Lower lobe of right lung (tissue), 2 donors: ENCODE measurements around the gene SHTN1. TPM values are rescaled to one million over a fixed set of nuclear protein-coding genes. Genes with fewer than 3 reads are reported as not detected.

Experiments used
- ATAC-seq, 2 donors: fragments of 200-7000 bp; cut with Tn5 transposase; one replicate each; pipeline ENCODE4 v1.9.1; 2020 to 2022; ENCODE audit warnings: mild to moderate bottlenecking in 2 of 2, moderate library complexity in 2 of 2
- DNase-seq: peaks from one replicate; pipeline ENCODE4 v3.0.0-alpha.2; 2020
- H3K27ac ChIP-seq: fragments of 200-600 bp; one replicate; pipeline ENCODE4 v1.8.0; 2022
- H3K27me3 ChIP-seq: fragments of 200-600 bp; one replicate; pipeline ENCODE4 v1.8.0; 2022; ENCODE audit warnings: low read depth
- H3K36me3 ChIP-seq: fragments of 200-600 bp; one replicate; pipeline ENCODE4 v1.8.0; 2022; ENCODE audit warnings: mild to moderate bottlenecking
- H3K4me1 ChIP-seq: fragments of 200-600 bp; one replicate; pipeline ENCODE4 v1.8.0; 2022
- H3K4me3 ChIP-seq: fragments of 200-600 bp; one replicate; pipeline ENCODE4 v1.8.0; 2022; ENCODE audit warnings: mild to moderate bottlenecking
- H3K9me3 ChIP-seq: fragments of 200-600 bp; one replicate; pipeline ENCODE4 v1.8.0; 2022
- intact Hi-C: fragments of 100-400 bp; cut with DNase I; formaldehyde crosslinking; loops from one replicate; pipeline ENCODE4 v1.11.0; 2022
- total RNA-seq: library from RNA; stranded (reverse); fragmentation: NEBNext Ultra II Directional; extraction: Animal tissue kit (Norgen Biotek cat#: 25700); gene quantifications from one replicate; pipeline ENCODE4 v1.2.1, GENCODE V29; 2021
- TF ChIP-seq, protein P1 (sequence below): fragments of 200-600 bp; IDR thresholded peaks from one replicate; pipeline ENCODE4 v1.8.0; 2022; ENCODE audit warnings: antibody characterized with exemption, mild to moderate bottlenecking
- donor health status: DM: no; HTN: yes; CAD: no; lungs with severe emphysema.

Gene SHTN1
- total RNA-seq, 1 donor from 2014 or later: 43.1 TPM

- no peaks in the 10 kb centered on the region for H3K9me3 ChIP-seq
- intact Hi-C loops: no loop called here
- no peak overlapping the region for H3K27ac ChIP-seq
- H3K27me3 ChIP-seq: no peaks in the 10 kb centered on the region
- H3K4me1 ChIP-seq: peaks cover 4% of the 10 kb centered on the region
- ATAC-seq: no peak
- H3K4me3 ChIP-seq: no peak overlapping the region
- no peaks in the 10 kb centered on the region for H3K36me3 ChIP-seq
- no peak for DNase-seq
- TF ChIP-seq, protein P1, sequence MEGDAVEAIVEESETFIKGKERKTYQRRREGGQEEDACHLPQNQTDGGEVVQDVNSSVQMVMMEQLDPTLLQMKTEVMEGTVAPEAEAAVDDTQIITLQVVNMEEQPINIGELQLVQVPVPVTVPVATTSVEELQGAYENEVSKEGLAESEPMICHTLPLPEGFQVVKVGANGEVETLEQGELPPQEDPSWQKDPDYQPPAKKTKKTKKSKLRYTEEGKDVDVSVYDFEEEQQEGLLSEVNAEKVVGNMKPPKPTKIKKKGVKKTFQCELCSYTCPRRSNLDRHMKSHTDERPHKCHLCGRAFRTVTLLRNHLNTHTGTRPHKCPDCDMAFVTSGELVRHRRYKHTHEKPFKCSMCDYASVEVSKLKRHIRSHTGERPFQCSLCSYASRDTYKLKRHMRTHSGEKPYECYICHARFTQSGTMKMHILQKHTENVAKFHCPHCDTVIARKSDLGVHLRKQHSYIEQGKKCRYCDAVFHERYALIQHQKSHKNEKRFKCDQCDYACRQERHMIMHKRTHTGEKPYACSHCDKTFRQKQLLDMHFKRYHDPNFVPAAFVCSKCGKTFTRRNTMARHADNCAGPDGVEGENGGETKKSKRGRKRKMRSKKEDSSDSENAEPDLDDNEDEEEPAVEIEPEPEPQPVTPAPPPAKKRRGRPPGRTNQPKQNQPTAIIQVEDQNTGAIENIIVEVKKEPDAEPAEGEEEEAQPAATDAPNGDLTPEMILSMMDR: no peak
These were observed 3.8 kb downstream of the SHTN1 start for GRCh38 chr10:117001144-117001543.

GRCh38 chr10:117000580-117000979, 4.4 kb downstream of the SHTN1 start:
- TF ChIP-seq, protein P1: no peak
- Histone ChIP-seq H3K36me3 (no peaks in the 10 kb centered on the region), H3K4me3 (no peak overlapping the region), H3K27me3 (no peaks in the 10 kb centered on the region), H3K27ac (no peak overlapping the region), H3K9me3 (no peaks in the 10 kb centered on the region), H3K4me1 (peaks cover 4% of the 10 kb centered on the region)
- ATAC-seq: no peak
- intact Hi-C loops: no loop called here
- no peak for DNase-seq

DNA sequence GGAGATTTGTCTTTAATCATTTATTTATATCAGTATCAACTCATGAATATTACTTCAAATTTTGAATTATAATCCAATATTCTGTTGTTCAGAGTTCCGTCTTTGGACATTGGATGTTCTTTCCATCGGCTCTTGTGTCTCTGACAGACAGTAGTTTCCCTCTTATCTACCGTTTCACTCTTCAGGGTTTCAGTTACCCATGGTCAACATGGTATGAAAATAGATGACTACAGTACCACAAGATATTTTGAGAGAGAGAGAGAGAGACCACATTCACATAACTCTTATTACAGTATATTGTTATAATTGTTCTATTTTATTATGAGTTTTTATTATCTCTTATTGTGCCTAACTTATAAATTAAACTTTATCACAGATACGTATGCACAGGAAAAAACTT, 6.8 kb downstream of the SHTN1 start:
- no peak overlapping the region for H3K4me3 ChIP-seq
- no peaks in the 10 kb centered on the region for H3K27me3 ChIP-seq
- no peaks in the 10 kb centered on the region for H3K4me1 ChIP-seq
- no peaks in the 10 kb centered on the region for H3K9me3 ChIP-seq
- no peak overlapping the region for H3K27ac ChIP-seq
- no peak for DNase-seq
- TF ChIP-seq, protein P1: no peak
- intact Hi-C loops: no loop called here
- H3K36me3 ChIP-seq: no peaks in the 10 kb centered on the region
- ATAC-seq: no peak

DNA sequence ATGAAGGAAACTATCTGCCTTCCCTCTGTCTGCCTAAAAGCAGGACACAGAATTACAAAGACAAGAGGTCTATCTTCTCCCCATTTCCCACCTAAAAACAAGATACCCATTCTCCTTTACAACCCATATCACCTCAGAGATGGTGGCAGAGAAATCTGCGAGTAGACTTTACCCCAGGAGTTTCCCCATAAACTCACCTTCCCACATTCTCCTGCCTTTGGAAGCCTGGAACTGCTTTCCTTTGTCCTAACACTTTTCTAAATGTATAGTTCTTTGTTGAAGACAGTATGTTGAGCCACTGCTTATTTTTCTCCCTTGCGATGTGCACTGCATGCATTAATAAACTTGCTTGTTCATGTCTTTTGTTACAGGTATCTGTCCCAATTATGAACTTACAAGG, 8.0 kb downstream of the SHTN1 start:
- ATAC-seq (no peak), DNase-seq (no peak)
- no peaks in the 10 kb centered on the region for H3K27me3 ChIP-seq
- H3K36me3 ChIP-seq: no peaks in the 10 kb centered on the region
- no peaks in the 10 kb centered on the region for H3K4me1 ChIP-seq
- H3K9me3 ChIP-seq: no peaks in the 10 kb centered on the region
- TF ChIP-seq, protein P1: no peak
- no peak overlapping the region for H3K27ac ChIP-seq
- intact Hi-C loops: no loop called here
- no peak overlapping the region for H3K4me3 ChIP-seq

GRCh38 chr10:116995648-116996047, 9.3 kb downstream of the SHTN1 start:
- DNase-seq (no peak), ATAC-seq (no peak)
- intact Hi-C loops: no loop called here
- H3K9me3 ChIP-seq: no peaks in the 10 kb centered on the region
- no peaks in the 10 kb centered on the region for H3K36me3 ChIP-seq
- H3K4me3 ChIP-seq: no peak overlapping the region
- TF ChIP-seq, protein P1: no peak
- no peaks in the 10 kb centered on the region for H3K4me1 ChIP-seq
- H3K27me3 ChIP-seq: no peaks in the 10 kb centered on the region
- H3K27ac ChIP-seq: no peak overlapping the region
